ENCODE results near the gene AXDND1. TPM values are rescaled to one million over a fixed set of nuclear protein-coding genes. Genes with fewer than 3 reads are reported as not detected.

AXDND1 gene
- total and polyA plus RNA-seq, 2 of the 8 experiments (the other 6 are each of a cell fraction or from before 2014, with no cell fraction given): 0.61 TPM; not detected in 1

DNA sequence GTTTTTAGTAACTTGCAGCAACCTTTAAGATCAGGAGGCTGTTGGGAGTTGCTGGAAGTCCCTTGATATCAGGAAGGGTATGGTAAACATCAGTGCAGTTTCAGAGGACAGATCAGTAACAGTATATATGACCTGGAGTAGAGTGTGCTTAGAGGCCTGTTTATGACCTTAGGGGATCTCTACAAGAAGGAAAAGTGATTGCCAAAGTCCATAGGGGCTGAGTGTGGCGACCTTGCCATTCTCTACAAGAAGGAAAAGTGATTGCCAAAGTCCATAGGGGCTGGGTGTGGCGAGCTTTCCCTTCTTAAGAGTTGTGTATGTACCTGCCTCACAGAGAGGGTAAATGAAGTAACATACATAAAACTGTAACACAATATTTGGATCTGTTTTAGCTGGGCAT is 28.5 kb upstream of the AXDND1 start:
- Histone ChIP-seq H3K9me3 (ENCODE audit: insufficient read depth in 2 of 2, low read depth in 1 of 2, low read length in 1 of 2) (no peaks in the 10 kb centered on the region), H3K4ac (replicated peaks; ENCODE audit: insufficient read length, low read depth, low read length) (no peak overlapping the region), H3K9ac (replicated peaks in 1 of 4; ENCODE audit: extremely low read depth in 1 of 4, low read depth in 3 of 4, low read length in 3 of 4) (no peak overlapping the region), H4K91ac (replicated peaks; ENCODE audit: insufficient read length, low read length) (no peak overlapping the region), H2AFZ (ENCODE audit: low read length) (no peak overlapping the region), H2BK5ac (ENCODE audit: low read depth, low read length) (no peak overlapping the region), H2BK12ac (ENCODE audit: low read depth, low read length) (no peak overlapping the region), H3K56ac (replicated peaks; ENCODE audit: insufficient read length, low read depth, low read length) (no peak overlapping the region), H3K27me3 (replicated peaks in 1 of 4; ENCODE audit: control insufficient read depth in 3 of 4, extremely low read depth in 1 of 4, insufficient read depth in 3 of 4, low read length in 3 of 4) (peaks cover 0 to 1% (median 0%) of the 10 kb centered on the region in 4 experiments; a peak in 1 of 7 replicates), H3K4me2 (ENCODE audit: insufficient read depth in 1 of 2, low read depth in 2 of 2, low read length in 2 of 2) (no peak overlapping the region), H3K27ac (ENCODE audit: low read depth, low read length) (no peak overlapping the region), H2BK20ac (ENCODE audit: low read length) (no peak overlapping the region), H4K20me1 (replicated peaks in 1 of 2; ENCODE audit: control insufficient read depth in 1 of 2, insufficient read depth in 2 of 2, low read length in 2 of 2) (no peaks in the 10 kb centered on the region), H3K14ac (ENCODE audit: insufficient read length) (no peak overlapping the region), H3K23me2 (ENCODE audit: low read depth, low read length) (no peaks in the 10 kb centered on the region), H2BK120ac (replicated peaks; ENCODE audit: low read depth, low read length) (no peak overlapping the region), H3K36me3 (ENCODE audit: control insufficient read depth in 2 of 4, insufficient read depth in 4 of 4, low read length in 3 of 4) (no peaks in the 10 kb centered on the region), H2AK5ac (ENCODE audit: low read depth, low read length) (no peak overlapping the region), H3K4me1 (replicated peaks in 1 of 4; ENCODE audit: control insufficient read depth in 3 of 4, insufficient read depth in 4 of 4, low read length in 3 of 4) (no peaks in the 10 kb centered on the region), H2BK15ac (ENCODE audit: low read length) (no peak overlapping the region), H3K23ac (ENCODE audit: insufficient read length) (no peak overlapping the region), H4K8ac (ENCODE audit: extremely low read depth, insufficient read depth, low read length) (no peak overlapping the region), H3K4me3 (ENCODE audit: extremely low read depth in 1 of 4, insufficient read depth in 2 of 4, low read depth in 3 of 4, low read length in 4 of 4) (no peak overlapping the region), H3K18ac (ENCODE audit: extremely low read depth, low read length) (no peak overlapping the region), H3K79me1 (ENCODE audit: low read depth, low read length) (no peaks in the 10 kb centered on the region), H3K79me2 (ENCODE audit: control insufficient read depth in 1 of 2, insufficient read depth in 2 of 2, low read length in 2 of 2) (no peaks in the 10 kb centered on the region), H4K5ac (ENCODE audit: insufficient read length, low read depth, low read length) (no peak overlapping the region)
- WGBS, 2 experiments (ENCODE audit: extremely low coverage in 1 of 2, insufficient coverage in 1 of 2, insufficient read length in 1 of 2, insufficient replicate concordance in 2 of 2, low coverage in 1 of 2, low lambda C conversion rate in 2 of 2, missing lambda C conversion rate in 1 of 2): 85% methylated on average over 2 of the region's 2 CpGs; no CpG with 5 or more reads in 1 of the 2 experiments
- ChIA-PET POLR2A (ENCODE audit: partially characterized antibody) (no interaction called here), CTCF (ENCODE audit: partially characterized antibody) (no interaction called here)
- FAIRE-seq: no peak
- no peak for DNase-seq (ENCODE audit: low read depth in 1 of 2, low spot score in 2 of 2)
- TF ChIP-seq HDAC2 (IDR thresholded peaks at IDR 0.05; ENCODE audit: borderline replicate concordance in 1 of 2, low read depth in 2 of 2, low read length in 2 of 2) (no peak), MAFK (IDR thresholded peaks at IDR 0.05; ENCODE audit: low read depth, low read length) (no peak), TEAD4 (IDR thresholded peaks at IDR 0.05; ENCODE audit: low read depth, low read length) (no peak), SUZ12 (IDR thresholded peaks at IDR 0.05; ENCODE audit: low read length) (no peak)
- TF ChIP-seq, protein P1, sequence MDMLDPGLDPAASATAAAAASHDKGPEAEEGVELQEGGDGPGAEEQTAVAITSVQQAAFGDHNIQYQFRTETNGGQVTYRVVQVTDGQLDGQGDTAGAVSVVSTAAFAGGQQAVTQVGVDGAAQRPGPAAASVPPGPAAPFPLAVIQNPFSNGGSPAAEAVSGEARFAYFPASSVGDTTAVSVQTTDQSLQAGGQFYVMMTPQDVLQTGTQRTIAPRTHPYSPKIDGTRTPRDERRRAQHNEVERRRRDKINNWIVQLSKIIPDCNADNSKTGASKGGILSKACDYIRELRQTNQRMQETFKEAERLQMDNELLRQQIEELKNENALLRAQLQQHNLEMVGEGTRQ (IDR thresholded peaks at IDR 0.05; ENCODE audit: low read length): no peak
